NB4 (cell line): Measurements from ENCODE around the gene NDP.

ENCODE experiments used
- CTCF ChIP-seq: IDR thresholded peaks from one replicate; pipeline ENCODE4 v1.5.1; 2012; ENCODE audit warnings: low read depth, low read length
- MAX ChIP-seq: IDR thresholded peaks from 2 replicates; pipeline ENCODE4 v1.6.1; 2011; ENCODE audit warnings: low read depth, low read length
- POLR2A ChIP-seq: IDR thresholded peaks from 2 replicates; pipeline ENCODE4 v1.6.1; 2011; ENCODE audit warnings: mild to moderate bottlenecking; ENCODE audit not compliant: insufficient read length; ENCODE audit errors: extremely low read depth

GRCh38 chrX:44022964-44023363, 49.8 kb upstream of the NDP start:
- TF ChIP-seq CTCF (no peak), POLR2A (no peak), MAX (no peak)
